ENCODE results near the gene ENDOG.

DNA sequence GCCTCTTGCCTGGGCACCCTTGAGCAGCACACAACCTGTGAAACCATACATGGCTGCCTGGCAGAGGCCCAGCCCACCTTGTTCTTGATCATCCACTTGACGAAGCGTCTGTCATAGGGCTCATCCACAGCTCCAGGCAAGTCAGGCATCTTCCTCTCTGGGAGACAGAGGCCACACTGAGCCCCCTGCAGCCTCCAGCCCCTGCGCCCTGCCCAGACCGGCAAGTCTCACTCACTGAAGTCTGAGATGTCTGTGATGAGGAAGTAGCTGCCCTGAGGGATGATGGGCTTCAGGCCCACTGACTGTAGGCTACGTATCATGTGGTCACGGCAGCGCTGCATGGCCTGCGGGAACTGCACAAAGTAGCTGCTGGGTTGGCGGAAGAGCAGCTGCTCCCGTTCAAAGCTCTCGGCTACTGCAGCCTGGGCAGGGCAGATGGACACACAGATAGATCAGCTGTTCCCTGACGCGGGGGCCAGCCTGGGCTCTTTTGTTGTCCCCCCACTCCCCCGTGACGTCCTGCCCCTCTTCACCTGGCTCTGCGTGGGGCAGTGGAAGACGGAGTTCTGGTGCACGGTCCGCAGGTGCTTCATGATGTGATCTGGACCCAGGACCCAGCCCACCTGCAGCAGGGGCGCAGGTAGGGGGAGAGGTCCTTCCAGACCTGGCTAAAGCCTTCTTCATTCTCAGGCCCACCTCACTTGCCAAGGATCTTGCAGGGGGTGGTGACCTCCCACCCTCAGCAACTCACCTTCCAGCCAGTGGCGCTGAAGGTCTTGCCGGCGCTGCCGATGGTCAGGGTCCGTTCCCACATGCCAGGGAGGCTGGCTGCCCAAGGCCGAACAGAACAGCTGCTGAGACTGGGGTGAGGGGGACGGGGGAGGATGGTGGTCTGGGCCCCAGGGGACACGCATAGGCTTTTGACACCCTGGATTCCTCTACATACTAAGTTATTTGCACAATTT, 17.2 kb downstream of the ENDOG start:
- TF ChIP-seq, protein P1, sequence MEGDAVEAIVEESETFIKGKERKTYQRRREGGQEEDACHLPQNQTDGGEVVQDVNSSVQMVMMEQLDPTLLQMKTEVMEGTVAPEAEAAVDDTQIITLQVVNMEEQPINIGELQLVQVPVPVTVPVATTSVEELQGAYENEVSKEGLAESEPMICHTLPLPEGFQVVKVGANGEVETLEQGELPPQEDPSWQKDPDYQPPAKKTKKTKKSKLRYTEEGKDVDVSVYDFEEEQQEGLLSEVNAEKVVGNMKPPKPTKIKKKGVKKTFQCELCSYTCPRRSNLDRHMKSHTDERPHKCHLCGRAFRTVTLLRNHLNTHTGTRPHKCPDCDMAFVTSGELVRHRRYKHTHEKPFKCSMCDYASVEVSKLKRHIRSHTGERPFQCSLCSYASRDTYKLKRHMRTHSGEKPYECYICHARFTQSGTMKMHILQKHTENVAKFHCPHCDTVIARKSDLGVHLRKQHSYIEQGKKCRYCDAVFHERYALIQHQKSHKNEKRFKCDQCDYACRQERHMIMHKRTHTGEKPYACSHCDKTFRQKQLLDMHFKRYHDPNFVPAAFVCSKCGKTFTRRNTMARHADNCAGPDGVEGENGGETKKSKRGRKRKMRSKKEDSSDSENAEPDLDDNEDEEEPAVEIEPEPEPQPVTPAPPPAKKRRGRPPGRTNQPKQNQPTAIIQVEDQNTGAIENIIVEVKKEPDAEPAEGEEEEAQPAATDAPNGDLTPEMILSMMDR (IDR thresholded peaks at IDR 0.05; ENCODE audit: low read length), result no peak
- TF ChIP-seq EZH2 (optimal IDR thresholded peaks at IDR 0.05; ENCODE audit: low read depth, low read length), result no peak
